ENCODE data around the gene SURF6.

- TF ChIP-seq POLR2AphosphoS5 (IDR thresholded peaks at IDR 0.05; ENCODE audit: borderline replicate concordance, low read depth, low read length) (no peak), EZH2 (IDR thresholded peaks at IDR 0.05) (no peak)
Measured at GRCh38 chr9:133306242-133307204, 29.5 kb downstream of the SURF6 start.
